GM21737 (cell line): Measurements from ENCODE around the gene ZNF789.
"Not testable (repeated sequence)": the region's sequence is repeated elsewhere in the genome, so short reads cannot be mapped to it uniquely, and the experiment has no call there.

ENCODE experiments used
- ATAC-seq: cut with Tn5 transposase; IDR thresholded peaks from one replicate; pipeline ENCODE4 v1.9.1; 2021; ENCODE audit warnings: mild to moderate bottlenecking, moderate library complexity; ENCODE audit not compliant: unreplicated experiment

ZNF789 gene

DNA sequence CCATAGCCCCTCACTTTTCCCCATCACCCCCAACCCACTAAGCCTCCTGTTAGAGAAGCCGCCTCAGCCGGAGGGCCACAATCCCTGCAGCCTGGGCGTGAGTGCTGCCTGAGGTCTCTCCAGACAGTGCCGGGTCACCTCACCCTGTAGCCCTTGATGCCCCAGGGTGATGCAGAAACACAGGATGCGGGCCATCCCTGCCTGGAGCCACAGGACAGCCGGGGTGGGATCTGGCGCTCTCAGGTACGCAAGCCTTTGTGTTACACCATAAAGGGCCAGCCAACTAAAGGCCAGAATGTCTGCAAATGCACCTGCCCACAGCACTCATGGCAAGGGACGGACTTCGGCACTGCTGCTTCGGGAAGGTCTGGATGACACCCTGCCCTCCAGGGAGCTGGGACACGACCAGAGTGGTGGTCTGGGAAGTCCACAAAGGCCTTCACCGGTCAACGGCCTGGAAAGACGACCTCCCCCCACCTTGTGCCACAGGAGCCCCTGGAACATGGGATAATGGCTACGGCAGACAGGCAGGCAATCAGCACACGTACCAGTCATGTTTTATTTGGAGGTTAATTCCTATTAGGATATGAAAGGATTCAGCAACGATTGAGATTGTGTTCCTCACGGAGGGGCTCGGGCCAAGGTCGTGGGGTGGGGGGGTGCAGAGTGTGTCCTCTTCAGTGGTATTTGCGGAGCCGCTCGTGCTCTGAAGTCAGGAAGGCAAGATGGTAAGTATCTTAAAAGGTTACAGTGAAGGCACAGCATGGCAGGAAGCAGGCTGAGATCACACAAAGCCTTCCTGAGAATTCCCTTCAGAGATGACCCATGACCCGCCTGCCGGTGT, 14.8 kb upstream of the ZNF789 start:
- no peak for ATAC-seq

DNA sequence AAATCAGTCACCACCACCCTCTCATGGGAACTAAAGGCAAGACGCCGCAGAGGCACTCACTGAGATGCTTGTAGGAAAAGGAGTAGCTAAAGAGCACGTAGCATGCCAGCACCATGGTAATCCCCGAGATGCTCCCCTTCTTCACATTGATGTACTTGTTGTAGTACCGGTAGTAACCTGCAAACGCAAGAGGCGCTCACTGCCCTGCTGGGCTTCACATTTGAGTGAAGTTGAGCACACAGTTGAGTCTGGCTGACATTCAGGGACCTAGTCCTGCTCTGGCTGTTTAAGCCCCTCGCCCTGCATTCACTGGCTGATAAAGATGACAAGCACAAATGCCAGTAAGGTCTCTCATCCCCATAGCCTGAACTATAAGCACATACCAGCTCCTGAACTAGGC, 13.6 kb upstream of the ZNF789 start:
- no peak for ATAC-seq

DNA sequence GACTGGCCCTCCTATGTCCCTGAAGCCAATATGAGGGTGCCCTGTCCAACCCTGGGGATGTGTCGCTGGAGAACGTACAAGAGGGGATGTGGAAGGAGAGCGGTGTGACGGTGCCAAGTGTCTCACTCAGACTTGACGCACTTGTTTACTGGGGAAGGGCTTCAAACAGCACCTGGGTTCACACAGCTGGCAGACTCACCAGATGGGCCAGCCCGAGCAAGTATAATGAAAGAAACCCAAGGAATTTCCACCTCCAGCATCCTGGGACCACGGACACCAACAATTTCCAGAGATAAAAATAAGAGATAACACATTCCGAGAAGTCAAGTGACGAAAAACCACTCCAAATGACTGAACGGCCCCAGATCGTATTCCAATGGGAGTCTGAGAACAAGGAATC, 12.0 kb upstream of the ZNF789 start:
- no peak for ATAC-seq

DNA sequence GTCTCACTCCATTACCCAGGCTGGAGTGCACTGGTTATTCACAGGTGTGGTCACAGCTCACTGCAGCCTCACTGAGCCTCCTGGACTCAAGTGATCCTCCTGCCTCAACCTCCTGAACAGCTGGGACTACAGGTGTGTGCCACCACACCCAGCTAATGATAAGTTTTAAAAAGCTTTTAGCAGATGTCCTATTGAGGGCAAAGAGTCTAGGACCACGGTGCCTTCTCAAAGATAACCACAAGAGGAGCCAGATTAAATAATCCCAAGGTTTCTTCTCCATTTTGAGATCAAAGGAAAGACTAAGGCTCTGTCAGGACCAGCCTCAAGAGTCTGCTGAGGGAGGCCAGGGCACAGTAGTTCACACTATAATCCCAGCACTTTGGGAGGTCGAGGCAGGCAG, 11.5 kb upstream of the ZNF789 start:
- ATAC-seq, result no peak

DNA sequence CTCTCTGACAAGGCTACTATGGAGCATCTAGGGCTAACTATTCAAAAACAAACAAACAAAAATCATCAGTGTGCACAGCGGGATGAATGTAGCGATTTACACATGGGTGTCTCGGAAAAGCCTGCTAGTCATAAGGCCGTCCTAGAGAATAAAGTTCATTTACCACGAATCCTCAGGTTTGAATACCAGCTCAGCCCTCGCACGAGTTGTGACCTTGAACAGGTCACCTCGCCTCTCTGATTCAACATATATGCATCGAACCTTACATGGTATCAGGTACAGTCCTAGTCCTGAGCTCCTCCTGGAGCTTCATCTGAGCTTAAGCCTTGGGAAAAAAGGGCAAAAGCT, 7.3 kb upstream of the ZNF789 start:
- ATAC-seq, result no peak

DNA sequence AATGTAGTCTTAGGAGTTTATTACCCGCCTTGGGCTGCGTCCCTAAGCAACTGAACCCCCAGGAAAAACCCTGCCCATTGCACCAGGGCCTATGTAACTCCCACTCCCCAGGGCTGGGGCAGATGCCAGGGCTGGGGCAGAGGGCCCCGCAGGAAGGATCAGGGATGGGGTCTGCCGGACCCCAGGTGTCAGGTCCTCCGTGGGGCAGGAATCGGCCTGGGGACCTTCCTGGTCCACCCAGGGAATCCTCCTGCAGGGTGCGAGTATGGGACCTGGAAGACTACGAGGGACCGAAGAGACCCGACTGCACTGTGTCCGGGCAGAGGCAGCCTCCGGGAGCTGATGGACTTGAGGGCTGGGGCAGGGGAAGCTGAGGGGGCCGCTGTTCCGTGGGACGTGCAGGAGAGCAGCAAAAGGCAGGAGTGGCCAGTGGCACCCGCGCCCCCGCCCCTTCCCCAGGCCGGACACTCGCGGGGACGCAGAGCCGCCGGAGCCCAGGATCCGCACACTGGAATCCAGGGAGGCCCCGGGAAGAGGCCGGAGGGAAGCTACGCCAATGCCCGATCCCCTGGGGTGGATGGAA, 4.3 kb upstream of the ZNF789 start:
- no peak for ATAC-seq

DNA sequence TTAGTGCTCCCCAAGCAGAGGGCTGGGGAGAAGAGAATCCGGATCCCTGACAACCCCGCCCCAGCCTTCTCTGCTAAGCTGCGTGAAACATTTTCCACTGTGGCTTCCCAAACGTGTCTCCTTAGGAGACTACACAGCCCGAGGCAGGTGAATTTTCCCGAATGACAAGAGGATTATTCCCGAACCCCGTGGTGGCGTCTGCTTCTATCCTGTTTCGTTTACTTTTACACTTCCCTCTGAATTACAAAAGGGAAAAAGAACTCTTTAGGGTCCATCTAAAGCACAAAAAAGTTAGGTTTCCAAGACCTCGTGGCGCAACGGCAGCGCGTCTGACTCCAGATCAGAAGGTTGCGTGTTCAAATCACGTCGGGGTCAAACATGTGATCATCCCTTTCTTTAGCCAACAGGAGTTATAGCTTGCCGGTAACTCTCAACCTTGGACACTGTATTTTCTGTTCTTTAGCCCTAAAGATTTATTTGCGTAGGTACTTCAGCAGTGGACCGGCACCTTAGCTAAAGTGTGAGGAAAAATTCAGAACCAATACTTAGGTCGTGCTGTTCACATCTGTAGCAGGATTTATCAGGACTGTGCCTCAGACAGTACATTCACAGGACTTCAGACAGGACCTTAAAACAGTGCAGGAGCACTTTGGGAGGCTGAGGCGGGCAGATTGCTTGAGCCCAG, 3.2 kb upstream of the ZNF789 start:
- ATAC-seq, result no peak

DNA sequence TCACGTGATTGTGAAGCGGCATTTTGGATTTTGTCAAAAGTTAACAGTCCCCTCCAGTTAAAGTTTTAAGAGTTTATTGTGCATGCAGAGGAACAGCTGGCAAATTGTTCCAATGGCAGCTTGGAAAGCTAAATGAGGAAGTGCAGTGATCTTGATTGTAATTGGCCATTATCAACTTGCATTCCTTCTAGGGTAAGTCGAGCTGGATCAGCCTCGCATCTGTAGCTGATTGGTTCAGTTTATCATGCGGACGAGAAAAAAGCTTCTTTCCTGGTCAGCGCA, 566 bp downstream of the ZNF789 start:
- ATAC-seq, result peak; percentile 14

DNA sequence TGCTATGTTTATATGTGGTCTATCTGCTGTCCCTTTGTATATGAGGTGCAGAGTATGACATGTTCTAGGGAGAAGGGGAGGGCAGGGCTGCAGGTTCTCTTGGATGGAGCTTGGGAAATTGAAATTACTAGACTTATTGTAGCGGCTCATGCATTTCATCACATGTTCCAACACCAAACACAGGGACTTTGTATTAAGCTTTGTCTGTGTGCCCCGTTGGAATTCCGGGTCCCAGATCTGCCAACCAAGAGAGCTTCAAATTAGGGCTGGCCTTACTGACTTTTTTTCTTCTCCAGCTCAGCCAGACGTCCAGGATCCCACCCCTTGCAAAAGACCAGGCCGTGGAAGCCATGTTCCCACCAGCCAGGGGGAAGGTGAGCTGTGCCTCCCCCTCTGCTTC, 3.4 kb downstream of the ZNF789 start:
- no peak for ATAC-seq

DNA sequence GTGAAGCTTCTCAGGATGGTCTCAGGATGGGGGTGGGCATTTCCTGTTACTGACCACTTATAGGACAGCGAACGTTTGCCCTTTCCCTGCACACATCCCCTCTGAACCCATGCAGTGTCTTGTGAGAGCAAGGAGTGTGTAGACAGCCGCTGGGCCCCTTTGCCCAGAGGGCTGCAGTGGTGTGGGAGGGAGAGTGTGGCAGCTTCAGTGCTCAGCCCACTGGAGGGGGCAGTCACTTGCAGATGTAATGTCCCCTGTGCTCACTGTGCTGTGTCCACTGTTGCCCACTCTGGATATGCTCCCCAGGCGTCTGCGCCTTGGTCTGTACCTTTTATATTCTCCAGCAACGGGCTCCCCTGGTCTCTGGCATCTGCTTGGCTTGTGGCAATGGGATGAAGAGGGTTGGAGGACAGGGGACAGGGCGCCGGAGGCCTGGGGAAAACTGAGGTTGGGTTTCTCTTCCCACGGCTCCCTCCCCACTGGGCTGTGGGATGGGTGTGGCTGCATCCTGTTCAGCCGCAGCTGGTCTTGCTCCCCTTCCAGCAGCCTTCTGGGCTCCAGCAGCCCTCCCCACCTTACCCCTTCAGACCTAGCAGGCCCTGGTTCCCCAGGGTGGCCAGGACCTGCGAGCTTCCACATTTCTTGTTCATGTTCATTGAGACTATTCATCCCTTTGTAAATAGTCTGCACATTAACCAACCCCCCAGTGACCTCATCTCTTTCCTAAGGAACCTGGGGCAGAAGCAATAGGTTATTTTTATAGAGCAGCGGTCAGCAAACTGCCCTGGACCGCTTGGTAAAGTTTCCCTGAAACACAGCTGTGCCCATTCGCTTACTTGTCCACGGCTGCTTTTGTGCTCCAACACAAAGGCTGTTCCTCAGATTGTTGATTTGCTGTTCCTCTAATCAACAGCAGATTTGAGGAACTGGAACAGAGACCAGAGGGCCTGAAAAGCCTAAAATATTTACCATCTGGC, 6.1 kb downstream of the ZNF789 start:
- ATAC-seq, result no peak

DNA sequence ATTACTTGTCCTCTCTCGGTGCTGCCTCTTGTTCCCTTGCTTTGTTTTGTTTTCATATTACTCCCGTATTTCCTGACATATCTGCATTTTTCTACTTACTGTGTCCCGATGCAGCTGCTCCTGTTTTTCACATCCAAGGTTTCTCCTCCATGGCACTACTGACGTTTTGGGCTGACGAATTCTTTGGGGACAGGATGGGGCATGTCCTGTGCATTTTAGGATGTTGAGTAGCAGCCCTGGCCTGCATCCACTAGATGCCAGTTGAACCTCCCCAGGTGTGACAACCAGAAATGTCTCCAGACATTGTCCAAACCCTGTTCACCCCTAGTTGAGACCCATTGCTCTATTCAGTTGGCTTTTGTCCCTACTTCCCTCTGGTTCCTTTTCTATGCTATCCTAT, 12.4 kb downstream of the ZNF789 start:
- ATAC-seq, result no peak

DNA sequence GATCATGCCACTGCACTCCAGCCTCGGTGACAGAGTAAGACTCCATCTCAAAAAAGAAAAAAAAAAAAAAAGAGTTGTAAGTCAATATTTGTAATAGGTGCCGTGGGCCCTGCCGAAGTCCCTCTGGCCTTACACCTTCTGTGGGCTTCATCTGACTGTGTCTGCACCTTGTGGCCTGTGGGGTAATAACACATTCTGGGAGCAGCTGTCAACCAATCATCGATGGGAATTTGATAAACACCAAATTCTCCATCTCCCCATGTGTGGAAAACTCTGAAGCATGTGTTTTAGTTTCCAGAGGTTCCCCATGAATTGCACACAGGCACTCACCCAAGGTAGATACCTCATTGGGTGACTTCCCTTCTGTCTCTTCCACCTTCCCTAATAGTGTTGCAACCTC, 16.5 kb downstream of the ZNF789 start:
- no peak for ATAC-seq

DNA sequence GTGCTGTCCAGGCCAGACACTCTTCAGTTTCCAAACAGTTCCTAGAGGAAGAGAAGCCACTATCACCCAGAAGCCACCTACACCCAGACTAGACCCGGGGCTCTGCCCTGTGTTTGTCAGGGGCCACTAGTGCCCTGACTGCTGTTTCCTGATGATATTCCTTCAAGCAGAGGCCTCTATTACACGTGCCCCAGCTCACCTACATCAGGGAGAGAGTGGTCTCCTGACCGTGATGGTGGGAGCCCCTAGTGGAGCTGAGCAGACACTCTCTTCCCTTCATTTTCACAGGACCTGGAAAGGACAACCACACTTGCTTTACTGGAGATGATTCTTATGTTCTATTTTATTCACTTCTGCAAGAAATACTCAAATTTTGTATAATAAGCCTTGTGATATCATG, 18.2 kb downstream of the ZNF789 start:
- ATAC-seq, result no peak

DNA sequence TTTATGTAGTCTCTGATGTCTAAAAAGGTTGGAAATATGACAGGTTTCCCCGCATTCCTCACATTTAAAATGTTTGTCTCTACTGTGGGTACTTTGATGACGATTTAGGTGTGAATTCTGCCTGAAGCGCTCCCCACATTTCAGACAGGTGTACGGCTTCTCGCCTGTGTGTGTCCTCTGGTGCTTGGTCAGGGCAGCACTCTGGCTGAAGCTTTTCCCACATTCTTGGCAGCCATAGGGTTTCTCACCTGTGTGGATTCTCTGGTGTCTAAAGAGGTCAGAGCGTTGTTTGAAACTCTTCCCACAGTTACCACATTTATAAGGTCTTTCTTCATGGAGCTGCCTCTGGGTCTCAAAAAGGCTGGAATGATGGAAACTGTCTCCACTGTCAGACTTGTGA, 21.1 kb downstream of the ZNF789 start:
- no peak for ATAC-seq

DNA sequence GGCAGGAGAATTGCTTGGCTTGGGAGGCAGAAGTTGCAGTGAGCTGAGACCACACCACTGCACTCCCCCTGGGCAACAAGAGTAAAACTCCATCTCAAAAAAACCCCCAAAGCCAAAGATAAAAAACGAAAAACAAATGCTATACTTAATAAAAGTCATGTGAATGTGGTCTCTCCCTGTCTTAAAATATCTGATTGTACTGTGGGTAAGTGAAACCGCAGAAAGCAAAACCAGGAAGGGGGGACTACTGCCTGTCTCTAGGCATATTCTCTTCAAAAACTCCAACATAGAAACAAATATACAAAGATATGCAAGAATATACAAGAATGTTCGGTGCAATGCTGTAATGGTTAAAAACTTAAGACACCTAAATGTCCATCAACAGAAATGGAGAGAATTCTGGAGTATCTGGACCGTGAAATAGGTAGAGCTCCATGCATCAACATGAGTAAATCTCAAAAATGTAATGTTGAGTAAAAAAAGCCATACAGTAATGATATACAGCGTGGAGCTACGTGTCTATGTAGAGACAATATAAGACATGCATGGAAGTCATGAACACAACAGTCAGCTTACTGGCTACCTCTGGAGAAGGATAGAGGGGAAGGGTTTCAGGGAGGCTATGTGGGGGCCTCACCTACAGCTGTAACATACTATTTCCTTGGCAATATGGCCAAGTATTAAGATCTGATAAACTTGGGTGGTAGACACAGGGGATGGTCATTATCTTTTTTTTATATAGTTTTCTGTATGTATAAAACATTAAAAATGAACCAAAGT, 25.3 kb downstream of the ZNF789 start:
- no peak for ATAC-seq

DNA sequence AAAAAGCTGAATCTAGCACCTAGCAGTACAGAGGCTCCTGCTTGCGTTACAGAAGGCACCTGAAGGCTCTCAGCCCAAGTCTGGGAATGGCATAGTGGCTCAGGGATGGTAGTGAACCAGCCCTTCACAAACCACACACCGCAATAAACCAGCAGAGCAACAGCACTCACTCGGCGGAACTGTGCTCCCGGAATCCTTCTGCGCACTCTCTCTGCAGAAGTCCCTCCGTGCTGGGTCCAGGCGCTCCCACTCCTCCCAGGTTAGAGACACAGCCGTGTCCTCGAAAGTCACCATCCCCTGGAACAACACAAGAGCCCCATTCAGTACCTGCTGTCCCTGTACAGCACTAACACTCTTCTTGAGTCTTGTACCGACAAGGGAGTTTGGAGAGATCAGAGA, 25.9 kb downstream of the ZNF789 start:
- no peak for ATAC-seq

DNA sequence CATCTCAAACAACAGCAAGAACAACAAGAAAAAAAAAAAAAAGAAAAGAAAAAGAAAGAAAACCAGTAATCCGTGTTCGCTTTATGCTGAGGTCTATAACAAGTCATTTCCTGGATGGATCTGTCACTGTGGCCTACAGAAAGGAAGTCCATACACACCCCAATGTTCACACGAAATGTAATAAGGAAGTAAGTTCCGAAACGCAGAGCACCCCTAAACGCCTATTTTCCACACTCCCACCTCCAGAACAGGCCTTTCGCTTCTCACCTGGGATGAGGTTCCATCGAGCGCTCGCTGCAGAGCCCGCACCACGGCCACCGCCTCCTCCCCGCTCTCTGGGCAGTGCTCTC, 26.7 kb downstream of the ZNF789 start:
- ATAC-seq, result peak; percentile 14

DNA sequence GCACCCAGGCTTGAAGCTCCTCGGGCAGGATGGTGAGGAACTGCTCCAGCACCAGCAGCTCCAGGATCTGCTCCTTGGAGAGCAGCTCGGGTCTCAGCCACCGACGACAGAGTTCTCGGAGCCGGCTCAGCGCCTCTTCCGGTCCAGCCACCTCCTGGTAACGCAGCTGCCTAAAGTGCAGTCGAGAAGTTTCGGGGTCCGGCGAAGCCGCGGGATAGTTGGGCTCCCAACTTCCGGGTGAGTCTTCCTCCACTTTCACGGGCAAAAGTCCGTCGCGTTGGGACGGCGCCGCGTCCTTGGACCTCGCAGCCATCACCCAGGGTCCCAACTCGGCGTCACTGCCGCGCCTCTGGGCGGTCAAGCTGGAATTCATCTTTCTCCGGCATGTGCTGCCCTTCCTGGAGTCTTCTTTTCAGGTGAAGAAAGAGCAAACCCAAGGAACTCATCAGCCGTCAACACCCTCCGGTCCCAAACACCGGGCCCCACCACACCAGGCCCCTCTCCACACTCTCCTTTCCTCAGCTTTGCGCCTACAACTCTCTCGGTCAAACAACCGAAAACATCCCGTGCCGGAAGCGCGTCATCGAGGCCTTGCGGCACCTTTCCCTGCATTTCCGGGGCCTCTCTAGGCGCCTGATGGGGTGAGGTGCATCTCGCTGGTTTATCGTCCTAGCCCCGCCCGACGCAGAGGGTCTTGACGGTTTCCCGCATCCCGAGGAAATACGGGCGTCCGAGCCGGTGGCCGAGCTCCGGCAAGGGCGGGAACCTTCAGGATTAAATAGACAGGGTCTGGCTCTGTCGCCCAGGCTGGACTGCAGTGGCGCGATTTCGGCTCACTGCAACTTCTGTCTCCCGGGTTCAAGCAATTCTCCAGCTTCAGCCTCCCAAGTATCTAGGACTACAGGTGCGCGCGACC, 27.3 kb downstream of the ZNF789 start, which contains the start of gene ZNF394:
Gene ZNF394 (minus strand): TSS at position 561 of the 916 bp plus-strand sequence. CDS start 188 bp downstream, at position 373.
- ATAC-seq, result peak; percentile 46

DNA sequence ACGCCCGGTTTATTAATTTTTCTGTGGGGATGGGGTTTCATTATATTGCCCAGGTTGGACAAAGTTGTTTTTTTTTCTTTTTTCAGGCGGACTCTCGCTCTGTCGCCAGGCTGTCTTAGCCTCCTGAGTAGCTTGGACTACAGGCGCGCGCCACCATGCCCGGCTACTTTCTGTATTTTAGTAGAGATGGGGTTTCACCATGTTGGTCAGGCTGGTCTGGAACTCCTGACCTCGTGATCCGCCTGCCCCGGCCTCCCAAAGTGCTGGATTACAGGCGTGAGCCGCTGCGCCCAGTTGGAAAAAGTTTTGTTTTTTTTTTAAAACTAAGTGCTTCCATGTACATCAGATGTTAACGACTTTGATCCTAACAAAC, 27.9 kb downstream of the ZNF789 start:
- ATAC-seq, result no peak

DNA sequence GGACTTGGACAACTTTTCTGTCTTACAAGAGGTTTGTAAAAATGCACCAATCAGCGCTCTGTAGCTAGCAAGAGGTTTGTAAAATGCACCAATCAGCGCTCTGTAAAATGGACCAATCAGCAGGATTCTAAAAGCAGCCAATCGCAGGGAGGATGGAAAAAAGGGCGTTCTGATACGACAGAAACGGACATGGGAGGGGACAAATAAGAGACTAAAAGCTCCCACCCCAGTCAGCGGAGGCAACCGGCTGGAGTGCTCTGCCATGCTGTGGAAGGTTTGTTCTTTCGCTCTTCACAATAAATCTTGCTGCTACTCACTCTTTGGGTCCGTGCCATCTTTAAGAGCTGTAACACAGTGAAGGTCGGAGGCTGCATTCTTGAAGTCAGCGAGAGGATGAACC, 28.5 kb downstream of the ZNF789 start:
- ATAC-seq, result not testable (repeated sequence)
